ENCODE results near the gene CHD5.

The CHD5 gene

DNA sequence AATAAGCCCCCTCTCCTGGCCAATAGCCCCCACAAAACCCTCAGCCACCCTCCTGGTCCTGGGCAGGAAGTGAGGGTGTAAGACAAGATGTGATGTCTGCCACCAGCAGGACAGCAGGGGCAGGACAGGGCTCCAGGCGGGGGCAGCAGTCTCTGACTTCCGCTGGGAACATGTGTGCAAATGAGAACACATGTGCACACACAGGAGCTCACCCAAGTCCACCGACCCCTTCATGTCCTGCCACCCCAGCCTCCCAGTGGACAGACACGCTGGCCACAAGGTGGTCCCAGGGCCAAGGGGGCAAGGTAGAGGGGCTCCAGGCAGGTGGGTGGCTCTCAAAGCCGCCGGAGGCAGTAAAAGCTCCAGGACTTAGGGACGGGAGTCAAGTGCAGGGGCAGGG, 74.4 kb downstream of the CHD5 start:
- in situ Hi-C loops (cut with HindIII; ENCODE audit: low pct_unique_long_range_greater_than_20kb, low sequenced_read_pairs) = no loop called here
- no peak for TF ChIP-seq JUND (IDR thresholded peaks at IDR 0.05; ENCODE audit: low read depth)
- no peak for DNase-seq (ENCODE audit: low read depth in 1 of 2, low spot score in 1 of 2)

DNA sequence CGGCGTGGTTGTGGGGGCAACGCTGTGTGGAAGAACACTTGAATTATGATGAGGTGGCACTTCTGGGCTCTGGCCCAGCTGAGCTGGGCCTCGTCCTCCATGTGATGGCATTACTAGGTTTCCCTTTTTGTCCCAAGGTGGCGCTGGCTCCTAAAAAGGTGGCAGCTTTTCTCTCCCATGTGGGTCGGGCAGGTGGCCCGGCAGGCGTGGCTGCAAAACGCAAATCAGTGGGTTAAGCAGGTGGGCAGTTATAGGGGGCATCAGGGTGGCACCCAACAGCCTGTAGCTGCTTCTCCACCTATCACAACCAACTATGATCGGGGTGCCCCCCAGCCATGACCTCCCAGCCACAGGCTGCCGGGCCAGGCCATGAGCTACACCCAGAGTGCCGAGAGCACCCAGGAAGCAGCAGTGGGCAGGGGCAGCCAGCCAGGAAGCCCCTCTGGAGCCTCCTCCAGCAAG, 74.9 kb downstream of the CHD5 start:
- TF ChIP-seq JUND (IDR thresholded peaks at IDR 0.05; ENCODE audit: low read depth) = no peak
- DNase-seq (ENCODE audit: low read depth in 1 of 2, low spot score in 1 of 2) = peak; percentile 66 to 77
- in situ Hi-C loops (cut with HindIII; ENCODE audit: low pct_unique_long_range_greater_than_20kb, low sequenced_read_pairs) = no loop called here

DNA sequence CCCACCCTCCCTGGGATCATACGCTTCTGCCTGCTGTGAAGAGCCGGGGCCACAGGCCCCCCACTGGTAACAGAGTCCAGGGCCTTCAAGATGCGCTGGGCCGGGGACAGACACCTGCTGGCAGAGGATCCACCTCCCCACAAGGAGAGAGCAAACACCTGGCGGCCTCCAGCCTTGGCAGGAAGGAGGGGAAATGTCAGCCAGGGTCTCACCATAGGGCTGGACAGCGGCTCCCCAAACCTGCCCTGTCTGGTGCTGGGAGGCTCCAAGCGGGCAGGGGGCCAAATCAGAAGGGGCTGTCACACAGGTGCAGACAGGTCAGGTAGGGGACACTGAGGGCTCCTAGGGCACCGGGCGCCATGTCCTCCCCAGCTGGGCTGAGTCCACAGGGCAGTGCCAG, 75.5 kb downstream of the CHD5 start:
- in situ Hi-C loops (cut with HindIII; ENCODE audit: low pct_unique_long_range_greater_than_20kb, low sequenced_read_pairs) = no loop called here
- TF ChIP-seq JUND (IDR thresholded peaks at IDR 0.05; ENCODE audit: low read depth) = no peak

GRCh38 chr1:6103854-6104530, 76.1 kb downstream of the CHD5 start:
- in situ Hi-C loops (cut with HindIII; ENCODE audit: low pct_unique_long_range_greater_than_20kb, low sequenced_read_pairs) = no loop called here

More for the DNA sequence above, 75.5 kb downstream of the CHD5 start:
- no peak for DNase-seq (ENCODE audit: low read depth in 1 of 2, low spot score in 1 of 2)

DNA sequence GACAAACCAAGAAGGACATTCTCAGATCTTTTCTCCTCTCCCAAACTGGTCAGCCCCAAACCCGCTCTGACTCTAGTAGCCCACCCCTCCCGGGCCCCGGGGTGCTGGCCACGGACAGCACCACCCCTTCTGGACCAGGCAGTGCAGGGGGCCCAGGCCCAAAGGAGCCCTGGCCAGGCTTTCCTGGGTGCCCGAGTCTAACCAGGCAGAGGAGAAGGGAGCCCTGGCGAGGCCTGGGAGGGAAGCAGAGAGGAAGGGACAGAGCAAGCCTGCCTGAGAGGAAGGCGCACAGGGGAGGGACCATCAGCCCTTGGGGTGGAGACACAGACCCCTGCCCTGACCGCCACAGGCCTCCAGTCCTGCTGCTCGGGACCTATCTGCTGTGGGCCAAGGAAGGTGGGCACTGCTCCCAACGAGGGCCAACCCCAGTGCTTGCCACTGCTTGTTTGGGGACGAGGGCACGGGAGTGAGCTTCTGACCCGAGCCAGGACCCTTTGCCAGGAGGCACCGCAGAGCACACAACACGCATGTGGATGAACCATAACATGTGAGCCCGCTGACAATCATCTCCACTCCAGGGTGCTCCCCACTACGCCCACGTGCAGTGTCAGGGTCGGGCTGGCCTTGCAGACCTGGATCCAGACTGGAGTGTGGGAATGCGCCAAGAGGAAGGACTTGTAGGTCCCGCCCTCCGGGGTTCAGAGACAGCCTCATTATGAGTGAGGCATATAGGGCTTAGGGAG, 76.8 kb downstream of the CHD5 start:
- in situ Hi-C loops (cut with HindIII; ENCODE audit: low pct_unique_long_range_greater_than_20kb, low sequenced_read_pairs) = no loop called here
- no peak for TF ChIP-seq JUND (IDR thresholded peaks at IDR 0.05; ENCODE audit: low read depth)
- DNase-seq (ENCODE audit: low read depth in 1 of 2, low spot score in 1 of 2) = no peak

More at GRCh38 chr1:6103854-6104530, 76.1 kb downstream of the CHD5 start:
- no peak for TF ChIP-seq JUND (IDR thresholded peaks at IDR 0.05; ENCODE audit: low read depth)
- no peak for DNase-seq (ENCODE audit: low read depth in 1 of 2, low spot score in 1 of 2)

- in situ Hi-C loops (cut with HindIII; ENCODE audit: low pct_unique_long_range_greater_than_20kb, low sequenced_read_pairs) = no loop called here
- no peak for DNase-seq (ENCODE audit: low read depth in 1 of 2, low spot score in 1 of 2)
- no peak for TF ChIP-seq JUND (IDR thresholded peaks at IDR 0.05; ENCODE audit: low read depth)
These were observed 77.6 kb downstream of the CHD5 start for GRCh38 chr1:6102532-6102845.

DNA sequence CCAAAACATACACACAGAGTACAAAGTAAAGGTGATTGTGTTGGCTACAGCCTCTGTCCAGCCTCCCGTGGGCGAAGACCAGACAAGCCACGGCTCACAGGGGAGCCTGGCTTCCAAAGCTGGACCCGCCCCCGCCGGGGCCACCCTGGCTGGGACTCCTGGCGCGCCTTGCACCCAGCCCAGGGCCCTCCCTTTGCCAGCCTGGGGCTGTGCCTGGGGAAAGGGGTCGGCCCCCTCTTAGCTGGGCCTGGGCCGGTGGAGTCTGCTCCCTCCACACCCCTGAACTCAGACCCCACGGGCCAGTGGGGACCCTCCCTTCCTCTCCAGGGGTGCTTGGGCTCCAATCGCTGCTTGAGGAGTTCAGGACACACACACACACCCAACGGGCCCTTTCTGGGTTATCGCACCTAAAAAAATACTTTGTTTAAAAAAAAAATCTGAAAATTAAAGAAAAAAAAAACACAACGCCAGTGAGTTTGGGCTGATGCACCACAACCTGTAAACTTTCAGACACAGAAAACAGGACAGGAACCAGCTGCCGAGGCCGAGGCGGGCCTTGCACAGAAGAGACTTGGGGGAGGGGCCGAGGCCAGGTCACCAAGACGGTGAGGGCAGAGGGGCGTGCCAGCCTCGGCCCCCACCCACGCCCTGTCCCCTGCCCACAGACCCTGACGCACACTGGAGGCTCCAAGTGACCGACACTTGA, 78.1 kb downstream of the CHD5 start:
- no peak for DNase-seq (ENCODE audit: low read depth in 1 of 2, low spot score in 1 of 2)
- TF ChIP-seq JUND (IDR thresholded peaks at IDR 0.05; ENCODE audit: low read depth) = no peak
- in situ Hi-C loops (cut with HindIII; ENCODE audit: low pct_unique_long_range_greater_than_20kb, low sequenced_read_pairs) = no loop called here

- in situ Hi-C loops (cut with HindIII; ENCODE audit: low pct_unique_long_range_greater_than_20kb, low sequenced_read_pairs) = no loop called here
- no peak for DNase-seq (ENCODE audit: low read depth in 1 of 2, low spot score in 1 of 2)
- TF ChIP-seq JUND (IDR thresholded peaks at IDR 0.05; ENCODE audit: low read depth) = no peak
These were observed 79.0 kb downstream of the CHD5 start for GRCh38 chr1:6100861-6101783.

GRCh38 chr1:6099787-6100765, 80.0 kb downstream of the CHD5 start:
- TF ChIP-seq JUND (IDR thresholded peaks at IDR 0.05; ENCODE audit: low read depth) = no peak
- peak; percentile 33 to 56 for DNase-seq (ENCODE audit: low read depth in 1 of 2, low spot score in 1 of 2)
- in situ Hi-C loops (cut with HindIII; ENCODE audit: low pct_unique_long_range_greater_than_20kb, low sequenced_read_pairs) = no loop called here

GRCh38 chr1:6099297-6099696, 80.8 kb downstream of the CHD5 start:
- DNase-seq (ENCODE audit: low read depth in 1 of 2, low spot score in 1 of 2) = no peak
- TF ChIP-seq JUND (IDR thresholded peaks at IDR 0.05; ENCODE audit: low read depth) = no peak
- in situ Hi-C loops (cut with HindIII; ENCODE audit: low pct_unique_long_range_greater_than_20kb, low sequenced_read_pairs) = no loop called here

Data from T47D (cell line).